Measurements from ENCODE around the gene SAGE1.
"Not testable (repeated sequence)": the region's sequence is repeated elsewhere in the genome, so short reads cannot be mapped to it uniquely, and the experiment has no call there.

Gene SAGE1, protein sequence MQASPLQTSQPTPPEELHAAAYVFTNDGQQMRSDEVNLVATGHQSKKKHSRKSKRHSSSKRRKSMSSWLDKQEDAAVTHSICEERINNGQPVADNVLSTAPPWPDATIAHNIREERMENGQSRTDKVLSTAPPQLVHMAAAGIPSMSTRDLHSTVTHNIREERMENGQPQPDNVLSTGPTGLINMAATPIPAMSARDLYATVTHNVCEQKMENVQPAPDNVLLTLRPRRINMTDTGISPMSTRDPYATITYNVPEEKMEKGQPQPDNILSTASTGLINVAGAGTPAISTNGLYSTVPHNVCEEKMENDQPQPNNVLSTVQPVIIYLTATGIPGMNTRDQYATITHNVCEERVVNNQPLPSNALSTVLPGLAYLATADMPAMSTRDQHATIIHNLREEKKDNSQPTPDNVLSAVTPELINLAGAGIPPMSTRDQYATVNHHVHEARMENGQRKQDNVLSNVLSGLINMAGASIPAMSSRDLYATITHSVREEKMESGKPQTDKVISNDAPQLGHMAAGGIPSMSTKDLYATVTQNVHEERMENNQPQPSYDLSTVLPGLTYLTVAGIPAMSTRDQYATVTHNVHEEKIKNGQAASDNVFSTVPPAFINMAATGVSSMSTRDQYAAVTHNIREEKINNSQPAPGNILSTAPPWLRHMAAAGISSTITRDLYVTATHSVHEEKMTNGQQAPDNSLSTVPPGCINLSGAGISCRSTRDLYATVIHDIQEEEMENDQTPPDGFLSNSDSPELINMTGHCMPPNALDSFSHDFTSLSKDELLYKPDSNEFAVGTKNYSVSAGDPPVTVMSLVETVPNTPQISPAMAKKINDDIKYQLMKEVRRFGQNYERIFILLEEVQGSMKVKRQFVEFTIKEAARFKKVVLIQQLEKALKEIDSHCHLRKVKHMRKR

DNA sequence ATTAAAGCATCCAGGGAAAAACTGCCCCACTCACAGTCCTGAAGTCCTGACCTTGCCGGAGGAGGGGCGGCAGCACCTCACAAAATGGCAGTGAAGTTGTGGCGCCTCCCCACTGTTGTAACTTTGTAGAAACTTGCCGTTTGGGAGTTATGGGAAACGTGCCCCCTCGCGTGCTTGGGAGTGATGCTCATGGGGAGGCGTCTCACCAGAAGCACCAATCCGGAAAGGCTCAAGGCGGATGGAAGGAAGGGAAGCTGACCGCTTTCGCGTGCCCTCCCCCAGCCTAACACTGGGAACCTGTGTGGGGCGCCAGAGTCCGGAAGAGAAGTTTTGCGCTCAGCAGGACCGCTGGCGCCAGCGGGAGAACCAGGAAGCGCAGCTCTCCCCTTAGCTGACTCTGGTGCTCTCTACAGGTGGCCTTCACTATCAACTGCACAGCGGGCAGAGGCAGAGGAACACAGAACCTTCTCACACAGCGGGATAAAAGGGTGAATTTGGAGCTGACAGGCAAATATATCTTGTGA is at the start of gene SAGE1, which contains the start of gene CT45A10:
TSS of gene SAGE1 (plus strand) at position 423 of the 524 bp plus-strand sequence. CDS start 2,527 bp downstream, outside the sequence.
TSS of gene CT45A10 (minus strand) at position 151 of the 524 bp plus-strand sequence. CDS start 8,100 bp downstream, outside the sequence.
- DNase-seq (ENCODE audit: low read depth, low spot score), result no peak

DNA sequence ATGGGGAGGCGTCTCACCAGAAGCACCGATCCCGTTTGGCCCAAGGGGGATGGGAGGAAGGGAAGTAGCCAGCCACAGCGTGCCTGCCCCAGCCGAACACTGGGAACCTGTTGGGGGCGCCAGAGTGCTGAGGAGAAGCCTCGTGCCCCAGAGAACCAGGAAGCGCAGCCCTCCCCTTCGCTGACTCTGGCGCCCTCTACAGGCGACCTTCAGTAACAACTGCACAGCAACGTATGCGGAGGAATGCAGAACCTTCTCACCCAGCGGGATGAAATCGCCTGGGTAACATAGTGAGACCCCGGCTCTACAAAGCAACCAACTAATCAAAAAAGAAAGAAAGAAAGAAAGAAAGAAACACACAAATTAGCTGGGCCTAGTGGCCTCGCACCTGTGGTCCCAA is 39.1 kb upstream of the SAGE1 start, which contains the start of gene CT45A8:
TSS of gene CT45A8 (minus strand) at position 101 of the 400 bp plus-strand sequence. CDS start 3,755 bp downstream, outside the sequence.
- DNase-seq (ENCODE audit: low read depth, low spot score), result not testable (repeated sequence)

DNA sequence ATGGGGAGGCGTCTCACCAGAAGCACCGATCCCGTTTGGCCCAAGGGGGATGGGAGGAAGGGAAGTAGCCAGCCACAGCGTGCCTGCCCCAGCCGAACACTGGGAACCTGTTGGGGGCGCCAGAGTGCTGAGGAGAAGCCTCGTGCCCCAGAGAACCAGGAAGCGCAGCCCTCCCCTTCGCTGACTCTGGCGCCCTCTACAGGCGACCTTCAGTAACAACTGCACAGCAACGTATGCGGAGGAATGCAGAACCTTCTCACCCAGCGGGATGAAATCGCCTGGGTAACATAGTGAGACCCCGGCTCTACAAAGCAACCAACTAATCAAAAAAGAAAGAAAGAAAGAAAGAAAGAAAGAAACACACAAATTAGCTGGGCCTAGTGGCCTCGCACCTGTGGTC is 21.8 kb upstream of the SAGE1 start, which contains the start of gene CT45A9:
TSS of gene CT45A9 (minus strand) at position 101 of the 400 bp plus-strand sequence. CDS start 3,751 bp downstream, outside the sequence.
- DNase-seq (ENCODE audit: low read depth, low spot score), result not testable (repeated sequence)

DNA sequence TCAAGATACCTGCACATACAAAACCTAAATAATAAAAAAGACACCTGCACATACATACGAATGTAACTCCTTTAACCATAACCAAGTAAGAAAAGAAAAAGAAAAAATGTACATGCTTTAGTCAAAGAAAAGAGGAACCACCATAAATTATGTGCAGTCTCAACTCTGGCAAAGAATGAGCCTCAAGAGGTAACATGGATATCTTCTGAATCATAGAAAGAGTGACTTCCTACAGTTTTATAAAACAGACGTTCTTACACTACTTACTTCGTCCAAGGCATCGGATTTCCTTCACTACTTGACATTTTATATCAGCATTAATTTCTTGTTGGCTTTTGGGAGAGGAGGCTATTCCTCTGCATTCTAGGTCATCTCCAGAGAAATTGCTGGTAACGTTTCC is 10.8 kb upstream of the SAGE1 start:
- DNase-seq (ENCODE audit: low read depth, low spot score), result not testable (repeated sequence)

DNA sequence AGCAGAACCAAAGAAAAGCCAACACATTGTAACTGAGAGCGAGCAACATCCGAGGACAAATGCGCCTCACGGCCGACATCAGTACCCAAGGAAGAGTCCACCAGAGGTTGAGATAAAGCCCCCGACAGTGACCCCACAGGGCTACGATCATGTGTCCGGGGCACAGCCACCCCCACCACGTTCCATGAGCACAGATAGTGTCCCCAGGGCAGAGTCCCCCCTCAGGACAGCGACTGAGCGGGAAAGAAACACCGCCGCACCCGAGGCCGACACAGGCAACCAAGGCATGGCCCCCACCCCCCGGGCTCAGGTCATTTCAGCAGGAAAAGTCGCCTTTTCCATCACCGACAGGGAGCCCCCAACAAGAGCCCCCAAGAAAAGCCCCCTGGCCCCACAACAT is 5.3 kb upstream of the SAGE1 start:
- DNase-seq (ENCODE audit: low read depth, low spot score), result not testable (repeated sequence)

DNA sequence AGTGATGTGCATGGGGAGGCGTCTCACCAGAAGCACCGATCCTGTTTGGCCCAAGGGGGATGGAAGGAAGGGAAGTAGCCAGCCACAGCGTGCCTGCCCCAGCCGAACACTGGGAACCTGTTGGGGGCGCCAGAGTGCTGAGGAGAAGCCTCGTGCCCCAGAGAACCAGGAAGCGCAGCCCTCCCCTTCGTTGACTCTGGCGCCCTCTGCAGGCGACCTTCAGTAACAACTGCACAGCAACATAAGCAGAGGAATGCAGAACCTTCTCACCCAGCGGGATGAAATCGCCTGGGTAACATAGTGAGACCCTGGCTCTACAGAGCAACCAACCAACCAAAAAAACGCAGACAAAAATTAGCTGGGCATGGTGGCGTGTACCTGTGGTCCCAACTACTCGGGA is 4.5 kb upstream of the SAGE1 start:
- not testable (repeated sequence) for DNase-seq (ENCODE audit: low read depth, low spot score)

DNA sequence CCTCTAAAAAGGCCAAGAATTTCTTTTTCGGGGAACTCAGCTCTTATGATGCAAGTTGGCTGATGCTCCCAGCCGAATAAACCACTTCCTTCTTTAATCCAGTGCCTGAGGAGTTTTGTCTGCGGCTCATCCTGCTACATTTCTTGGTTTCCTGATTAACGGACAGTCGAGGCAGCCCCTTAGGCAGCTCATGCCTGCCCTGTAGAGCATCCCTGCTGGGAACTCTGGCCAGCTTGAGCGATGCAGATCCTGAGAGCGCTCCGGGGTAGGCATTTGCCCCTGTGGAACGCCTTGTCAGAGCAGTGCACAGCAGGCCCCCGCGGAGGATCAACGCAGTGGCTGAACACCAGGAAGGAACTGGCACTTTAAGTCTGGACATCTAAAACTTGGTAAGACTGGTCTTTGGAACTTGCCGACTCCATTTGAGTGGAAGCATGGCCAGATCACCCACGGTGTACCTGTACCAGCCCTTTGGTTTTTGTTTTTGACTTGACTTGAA is 3.4 kb upstream of the SAGE1 start:
- no peak for DNase-seq (ENCODE audit: low read depth, low spot score)

DNA sequence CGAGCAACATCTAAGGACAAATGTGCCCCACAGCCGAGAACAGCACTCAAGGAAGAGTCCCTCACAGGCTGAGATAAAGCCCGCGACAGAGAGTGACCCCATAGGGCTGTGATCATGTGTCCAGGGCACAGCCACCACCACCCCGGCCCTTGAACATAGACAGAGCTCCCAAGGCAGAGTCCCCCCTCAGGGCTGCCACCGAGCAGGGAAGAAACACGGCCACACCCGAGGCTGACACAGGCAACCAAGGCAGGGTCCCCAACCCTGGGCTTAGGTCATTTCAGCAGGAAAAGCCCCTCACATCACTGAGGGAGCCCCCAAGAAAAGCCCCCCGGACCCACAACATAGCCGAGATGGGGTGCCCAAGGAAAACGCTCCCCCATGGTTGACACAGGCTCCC is 735 bp upstream of the SAGE1 start:
- no peak for DNase-seq (ENCODE audit: low read depth, low spot score)

DNA sequence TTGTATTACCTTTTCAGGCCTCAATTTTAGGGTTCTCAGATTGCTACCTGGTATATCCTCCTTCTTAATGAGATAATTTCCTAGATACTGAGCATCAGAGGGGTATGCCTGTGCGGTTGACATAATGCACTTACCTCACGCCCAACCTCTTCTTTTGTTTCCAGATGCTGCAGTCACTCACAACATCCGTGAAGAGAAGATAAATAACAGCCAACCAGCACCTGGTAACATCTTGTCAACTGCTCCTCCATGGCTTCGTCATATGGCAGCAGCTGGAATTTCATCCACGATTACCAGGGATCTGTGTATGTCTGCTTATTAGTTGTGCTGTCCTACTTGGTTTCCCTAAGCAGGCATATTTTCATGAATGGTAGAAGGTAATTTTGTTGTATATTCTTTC is 16.7 kb downstream of the SAGE1 start:
- no peak for DNase-seq (ENCODE audit: low read depth, low spot score)

DNA sequence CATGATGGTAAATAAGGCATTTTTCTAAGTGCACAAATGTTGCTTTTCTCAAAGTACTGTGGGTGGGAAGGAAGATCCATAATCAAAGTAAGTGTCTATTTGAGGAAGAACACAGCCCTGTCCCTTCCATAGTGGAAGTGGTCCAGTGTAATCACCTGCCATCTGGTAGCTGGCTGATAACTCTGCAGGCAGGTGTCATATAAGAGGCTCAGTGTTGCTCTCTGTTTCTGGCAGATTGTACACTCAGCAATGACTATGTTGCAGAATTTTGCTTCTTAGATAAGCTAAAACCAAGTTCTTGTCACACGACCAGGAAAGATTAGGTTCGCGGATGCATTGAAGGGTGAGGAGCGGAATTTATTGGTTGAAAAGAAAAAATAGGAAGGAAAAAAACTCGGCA is 20.9 kb downstream of the SAGE1 start:
- DNase-seq (ENCODE audit: low read depth, low spot score), result no peak

DNA sequence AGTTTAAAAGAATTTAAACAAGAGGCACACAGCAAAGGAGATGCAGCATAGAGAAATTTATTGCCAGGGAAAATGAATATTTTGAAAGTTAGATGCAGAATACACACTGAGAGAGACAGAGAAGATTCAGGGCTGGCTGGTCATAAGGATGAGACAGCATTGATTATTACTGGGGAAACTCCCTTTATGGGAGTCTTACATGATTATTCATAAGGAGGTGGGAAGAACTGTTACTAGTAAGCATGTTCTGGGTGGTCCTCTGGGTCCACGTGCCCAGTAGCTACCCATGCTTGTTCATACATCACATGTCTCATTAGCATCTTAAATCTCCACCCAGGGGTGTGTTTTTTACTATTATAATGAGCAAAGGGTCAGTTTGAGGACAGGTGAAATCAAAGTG is 27.0 kb downstream of the SAGE1 start:
- DNase-seq (ENCODE audit: low read depth, low spot score), result not testable (repeated sequence)

DNA sequence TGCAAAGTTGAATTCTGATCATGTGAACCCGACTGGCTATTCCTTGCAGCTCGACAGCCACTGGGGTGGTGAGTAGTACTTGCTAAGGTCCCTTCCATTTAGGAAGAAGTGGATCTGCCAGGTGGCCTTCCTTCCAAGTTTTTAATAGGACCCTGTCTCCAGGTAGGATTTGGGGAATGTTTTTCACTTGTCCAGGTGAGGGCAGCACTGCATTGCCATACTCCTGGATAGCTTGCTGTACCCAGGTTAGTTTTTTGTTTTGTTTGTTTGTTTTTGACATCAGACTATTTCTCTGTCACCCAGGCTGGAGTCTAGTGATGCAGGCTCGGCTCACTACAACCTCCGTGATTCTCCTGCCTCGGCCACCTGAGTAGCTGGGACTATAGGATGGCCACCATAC is 29.8 kb downstream of the SAGE1 start:
- DNase-seq (ENCODE audit: low read depth, low spot score), result no peak

DNA sequence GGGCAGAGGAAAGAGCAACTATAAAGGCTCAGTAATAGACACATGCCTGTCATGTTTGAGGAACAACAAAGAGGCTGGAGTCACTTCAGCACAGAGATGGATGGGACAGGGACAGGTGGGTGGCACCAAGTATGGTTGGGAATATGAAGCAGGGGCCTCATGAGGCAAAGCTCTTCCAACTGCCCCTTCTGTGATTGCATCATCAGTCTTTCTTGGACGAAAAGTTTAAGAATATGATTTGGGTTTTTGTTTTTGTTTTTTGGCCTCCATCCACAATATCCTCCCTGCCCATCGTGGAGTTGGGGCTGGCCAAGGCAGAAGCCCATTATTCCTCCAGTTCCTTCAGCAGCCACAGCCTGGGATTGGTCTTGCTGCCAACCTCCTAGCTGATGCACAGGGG is 34.4 kb downstream of the SAGE1 start:
- DNase-seq (ENCODE audit: low read depth, low spot score), result no peak

DNA sequence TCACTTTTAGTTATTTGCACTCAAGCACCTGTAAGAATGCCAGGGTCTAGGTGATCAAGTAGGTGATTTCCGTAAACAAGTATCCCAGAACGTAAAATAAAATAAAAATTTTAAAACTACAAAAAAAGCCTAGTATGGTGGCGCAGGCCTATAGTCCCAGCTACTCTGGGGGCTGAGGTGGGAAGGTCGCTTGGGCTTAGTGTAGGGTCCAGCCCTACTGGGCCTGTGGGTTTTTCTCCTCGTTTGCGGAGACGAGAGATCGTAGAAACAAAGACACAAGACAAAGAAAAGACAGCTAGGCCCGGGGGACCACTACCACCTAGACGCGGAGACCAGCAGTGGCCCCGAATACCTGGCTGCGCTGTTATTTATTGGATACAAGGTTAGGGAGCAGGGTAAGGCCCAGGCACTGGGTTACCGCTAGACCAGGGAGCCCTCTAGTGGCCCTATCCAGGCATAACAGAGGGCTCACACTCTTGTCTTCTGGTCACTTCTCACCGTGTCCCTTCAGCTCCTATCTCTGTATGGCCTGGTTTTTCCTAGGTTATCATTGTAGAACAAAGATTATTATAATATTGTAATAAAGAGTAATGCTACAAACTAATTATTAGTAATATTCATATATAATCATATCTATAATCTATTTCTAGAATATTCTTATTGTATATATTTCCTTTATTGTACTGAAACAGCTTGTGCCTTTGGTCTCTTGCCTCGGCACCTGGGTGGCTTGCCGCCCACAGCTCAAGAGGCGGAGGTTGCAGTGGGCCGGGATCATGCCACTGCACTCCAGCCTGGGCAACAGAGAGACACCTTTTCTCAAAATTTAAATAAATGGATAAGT is 38.4 kb downstream of the SAGE1 start:
- DNase-seq (ENCODE audit: low read depth, low spot score), result no peak

DNA sequence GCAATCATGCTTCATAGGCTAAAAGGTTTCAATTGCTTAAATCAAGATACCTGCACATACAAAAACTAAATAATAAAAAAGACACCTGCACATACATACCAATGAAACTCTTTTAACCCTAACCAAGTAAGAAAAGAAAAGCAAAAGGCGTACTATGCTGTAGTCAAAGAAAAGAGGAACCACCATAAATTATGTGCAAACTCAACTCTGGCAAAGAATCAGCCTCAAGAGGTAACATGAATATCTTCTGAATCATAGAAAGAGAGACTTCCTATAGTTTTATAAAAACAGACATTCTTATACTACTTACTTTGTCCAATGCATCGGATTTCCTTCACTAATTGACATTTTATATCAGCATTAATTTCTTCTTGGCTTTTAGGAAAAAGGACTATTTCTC is 51.0 kb downstream of the SAGE1 start:
- no peak for DNase-seq (ENCODE audit: low read depth, low spot score)

DNA sequence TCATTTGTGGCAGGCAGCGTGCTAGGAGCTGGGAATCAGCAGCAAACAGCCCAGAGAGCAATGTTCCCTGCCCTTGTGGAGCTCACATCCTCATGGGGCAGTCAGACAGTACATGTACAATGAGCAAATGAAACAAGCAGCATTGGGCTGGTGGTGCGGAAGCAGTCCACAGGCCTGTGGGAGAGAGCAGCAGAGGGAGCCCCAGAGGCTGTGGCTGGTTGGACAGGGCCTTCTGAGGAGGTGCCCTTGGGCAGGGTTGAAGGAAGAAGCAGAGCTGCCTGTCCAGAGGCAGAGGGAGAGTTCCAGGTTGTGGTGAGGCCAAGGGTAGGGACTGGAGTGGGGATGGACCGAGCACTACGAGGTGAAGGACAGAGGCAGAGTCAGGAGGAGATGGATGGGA is 57.8 kb downstream of the SAGE1 start:
- DNase-seq (ENCODE audit: low read depth, low spot score), result no peak

Measured in smooth muscle cell of the brain vasculature (primary cell).